HCT116 (cell line): Measurements from ENCODE around the gene FKBP9.
"Not testable (repeated sequence)": the region's sequence is repeated elsewhere in the genome, so short reads cannot be mapped to it uniquely, and the experiment has no call there.

ENCODE experiments used
- CTCF ChIP-seq, 3 experiments: fragments of 200-600 bp in 1 of 3; sonication (generic) in 1 of 3; IDR thresholded peaks in 2 of 3; conservative IDR thresholded peaks in 1 of 3; 2 replicates each; pipeline ENCODE4 v1.5.1; 2012 to 2017; ENCODE audit warnings: low read depth in 2 of 3, low read length in 2 of 3, antibody characterized with exemption in 1 of 3, borderline replicate concordance in 1 of 3, control low read depth in 1 of 3, mild to moderate bottlenecking in 1 of 3, mixed read lengths in 1 of 3, mixed run types in 1 of 3, moderate library complexity in 1 of 3; ENCODE audit not compliant: insufficient read depth in 1 of 3
- EZH2 ChIP-seq: fragments of 200-600 bp; sonication (generic); IDR thresholded peaks from 2 replicates; pipeline ENCODE4 v1.6.1; 2017; ENCODE audit warnings: antibody characterized with exemption, mixed run types
- EZH2phosphoT487 ChIP-seq: fragments of 200-600 bp; IDR thresholded peaks from 2 replicates; pipeline ENCODE4 v1.6.1; 2018; ENCODE audit warnings: antibody characterized with exemption, borderline replicate concordance
- JUND ChIP-seq: IDR thresholded peaks from 2 replicates; pipeline ENCODE4 v1.6.1; 2012
- MAX ChIP-seq: IDR thresholded peaks from 2 replicates; pipeline ENCODE4 v1.6.1; 2012
- POLR2A ChIP-seq: IDR thresholded peaks from 2 replicates; pipeline ENCODE4 v1.7.0; 2011; ENCODE audit warnings: borderline replicate concordance; ENCODE audit not compliant: insufficient read depth, insufficient read length; ENCODE audit errors: extremely low read depth
- SIN3A ChIP-seq: IDR thresholded peaks from 2 replicates; pipeline ENCODE4 v1.6.1; 2012; ENCODE audit warnings: low read depth
- YY1 ChIP-seq: IDR thresholded peaks from 2 replicates; pipeline ENCODE4 v1.6.1; 2011; ENCODE audit warnings: low read length, low read depth, moderate library complexity, mild to moderate bottlenecking; ENCODE audit not compliant: insufficient replicate concordance; ENCODE audit errors: extremely low read depth
- ZFX ChIP-seq: fragments of 450-650 bp; IDR thresholded peaks from 2 replicates; pipeline ENCODE4 v1.6.1; 2017

GRCh38 chr7:32967268-32967582 lies 10.0 kb downstream of the FKBP9 start:
- not testable (repeated sequence) for TF ChIP-seq CTCF (IDR thresholded peaks at IDR 0.05 in 2 of 3, conservative IDR thresholded peaks at IDR 0.05 in 1 of 3; ENCODE audit: borderline replicate concordance in 1 of 3, insufficient read depth in 1 of 3, low read depth in 2 of 3, low read length in 2 of 3); JUND; POLR2A; EZH2; MAX; SIN3A; ZFX; YY1; EZH2phosphoT487
